HCT116 (cell line): ENCODE data around the gene VAV2. TPM values are rescaled to one million over a fixed set of nuclear protein-coding genes. Genes with fewer than 3 reads are reported as not detected.

Experiments used
- ATAC-seq: fragments of 200-7000 bp; cut with Tn5 transposase; 2 replicates; pipeline ENCODE4 v1.9.1; 2020; ENCODE audit warnings: mild to moderate bottlenecking, moderate library complexity
- BruUV-seq: library from RNA; stranded (reverse); fragments of 400-500 nt; replicated peaks from 2 replicates; lab custom pipeline; 2021; lab: Mats Ljungman, UMichigan
- CTCF ChIA-PET: fragments of 300-600 bp; sonication (Branson Sonifier 250); formaldehyde crosslinking; loops from one replicate; lab custom pipeline; 2021; ENCODE audit warnings: antibody characterized with exemption; lab: Charles Lee
- POLR2A ChIA-PET: fragments of 300-600, 350-600 bp; sonication (Branson Sonifier 250); formaldehyde crosslinking; loops from one replicate; lab custom pipeline; 2021; ENCODE audit warnings: antibody characterized with exemption; lab: Charles Lee
- RAD21 ChIA-PET, 2 experiments: fragments of 300-600 bp; sonication (Branson Sonifier 250); formaldehyde crosslinking; loops; one replicate each; lab custom pipeline; 2023; ENCODE audit warnings: low total read pairs in 2 of 2; ENCODE audit not compliant: uncharacterized antibody in 2 of 2, unreplicated experiment in 2 of 2, low non-redundant PET in 1 of 2; lab: Charles Lee
- DNase-seq: peaks from one replicate; pipeline ENCODE4 v3.0.0-alpha.2; 2010; ENCODE audit warnings: low read depth, low spot score
- H2AFZ ChIP-seq: fragments of 200-600 bp; shearing (Covaris generic), sonication (generic); 2 replicates; pipeline ENCODE4 v1.6.1; 2017; ENCODE audit warnings: low read depth, mixed run types, mixed read lengths, antibody characterized with exemption, low read length; ENCODE audit not compliant: poor library complexity, severe bottlenecking
- H3K27ac ChIP-seq: 2 replicates; pipeline ENCODE4 v1.5.1; 2012; ENCODE audit warnings: low read depth, low read length
- H3K27me3 ChIP-seq: fragments of 200-600 bp; sonication (generic); 2 replicates; pipeline ENCODE4 v1.6.1; 2016; ENCODE audit warnings: mixed run types, low read length, mixed read lengths; ENCODE audit not compliant: insufficient read depth
- H3K36me3 ChIP-seq, 2 experiments: fragments of 200-500 bp in 1 of 2; fragments of 200-600 bp in 1 of 2; sonication (Bioruptor generic) in 1 of 2; sonication (generic) in 1 of 2; 2 replicates each; pipeline versions ENCODE4 v1.5.1 to v1.6.1; 2014 to 2016; ENCODE audit warnings: low read length in 2 of 2, inconsistent platforms in 1 of 2, mixed read lengths in 1 of 2, mixed run types in 1 of 2; ENCODE audit not compliant: insufficient read depth in 2 of 2, control insufficient read depth in 1 of 2
- H3K4me1 ChIP-seq, 2 experiments: fragments of 200-600 bp in 1 of 2; sonication (generic) in 1 of 2; 2 replicates each; pipeline versions ENCODE4 v1.5.1 to v1.6.1; 2012 to 2017; ENCODE audit warnings: low read length in 2 of 2, inconsistent platforms in 1 of 2, mild to moderate bottlenecking in 1 of 2, mixed read lengths in 1 of 2, mixed run types in 1 of 2, moderate library complexity in 1 of 2; ENCODE audit not compliant: insufficient read depth in 2 of 2, control insufficient read depth in 1 of 2
- H3K4me2 ChIP-seq: fragments of 200-600 bp; sonication (generic); 2 replicates; pipeline ENCODE4 v1.6.1; 2017; ENCODE audit warnings: mixed run types, low read length, mixed read lengths
- H3K4me3 ChIP-seq, 2 experiments: fragments of 200-600 bp in 1 of 2; sonication (generic) in 1 of 2; replicated peaks in 1 of 2; 2 replicates each; pipeline ENCODE4 v1.5.1; 2011 to 2016; ENCODE audit warnings: low read length in 2 of 2, control low read depth in 1 of 2, low read depth in 1 of 2, mild to moderate bottlenecking in 1 of 2, mixed read lengths in 1 of 2, mixed run types in 1 of 2
- H3K79me2 ChIP-seq: fragments of 200-600 bp; sonication (generic); 2 replicates; pipeline ENCODE4 v1.6.1; 2017; ENCODE audit warnings: mild to moderate bottlenecking, mixed run types, low read length, moderate library complexity, mixed read lengths; ENCODE audit not compliant: insufficient read depth
- H3K9ac ChIP-seq: fragments of 200-600 bp; sonication (generic); 2 replicates; pipeline ENCODE4 v1.6.1; 2016; ENCODE audit warnings: low read length, mixed read lengths
- H3K9me2 ChIP-seq: fragments of 200-600 bp; sonication (generic), shearing (Covaris generic); 2 replicates; pipeline ENCODE4 v1.6.1; 2017; ENCODE audit warnings: mixed run types, mild to moderate bottlenecking, moderate library complexity; ENCODE audit not compliant: insufficient read depth
- H3K9me3 ChIP-seq, 2 experiments: fragments of 200-500 bp in 1 of 2; fragments of 200-600 bp in 1 of 2; sonication (Bioruptor generic) in 1 of 2; sonication (generic) in 1 of 2; 2 replicates each; pipeline ENCODE4 v1.6.1; 2014 to 2017; ENCODE audit warnings: low read length in 2 of 2, mixed read lengths in 2 of 2, inconsistent platforms in 1 of 2, low read depth in 1 of 2, mild to moderate bottlenecking in 1 of 2, mixed run types in 1 of 2, moderate library complexity in 1 of 2; ENCODE audit not compliant: control insufficient read depth in 1 of 2, insufficient read depth in 1 of 2
- H4K20me1 ChIP-seq: fragments of 200-600 bp; sonication (generic), shearing (Covaris generic); 2 replicates; pipeline ENCODE4 v1.6.1; 2017; ENCODE audit warnings: mixed run types, mild to moderate bottlenecking, moderate library complexity; ENCODE audit not compliant: insufficient read depth
- ATF3 ChIP-seq: IDR thresholded peaks from 2 replicates; pipeline ENCODE4 v1.6.1; 2012
- CBX3 ChIP-seq: IDR thresholded peaks from 2 replicates; pipeline ENCODE4 v1.6.1; 2012; ENCODE audit warnings: low read depth
- CEBPB ChIP-seq: IDR thresholded peaks from 2 replicates; pipeline ENCODE4 v1.6.1; 2012; ENCODE audit warnings: low read depth
- EGR1 ChIP-seq: IDR thresholded peaks from 2 replicates; pipeline ENCODE4 v1.6.1; 2012; ENCODE audit warnings: low read depth
- ELF1 ChIP-seq: IDR thresholded peaks from 2 replicates; pipeline ENCODE4 v1.6.1; 2012; ENCODE audit warnings: low read depth, borderline replicate concordance
- EZH2 ChIP-seq: fragments of 200-600 bp; sonication (generic); IDR thresholded peaks from 2 replicates; pipeline ENCODE4 v1.6.1; 2017; ENCODE audit warnings: antibody characterized with exemption, mixed run types
- EZH2phosphoT487 ChIP-seq: fragments of 200-600 bp; IDR thresholded peaks from 2 replicates; pipeline ENCODE4 v1.6.1; 2018; ENCODE audit warnings: antibody characterized with exemption, borderline replicate concordance
- FOSL1 ChIP-seq: IDR thresholded peaks from 2 replicates; pipeline ENCODE4 v1.6.1; 2012; ENCODE audit warnings: low read depth
- MAX ChIP-seq: IDR thresholded peaks from 2 replicates; pipeline ENCODE4 v1.6.1; 2012
- POLR2A ChIP-seq: IDR thresholded peaks from 2 replicates; pipeline ENCODE4 v1.7.0; 2011; ENCODE audit warnings: borderline replicate concordance; ENCODE audit not compliant: insufficient read depth, insufficient read length; ENCODE audit errors: extremely low read depth
- RAD21 ChIP-seq: IDR thresholded peaks from 2 replicates; pipeline ENCODE4 v1.6.1; 2012; ENCODE audit warnings: low read depth, mild to moderate bottlenecking
- REST ChIP-seq: IDR thresholded peaks from 2 replicates; pipeline ENCODE4 v1.6.1; 2012; ENCODE audit warnings: low read depth
- SP1 ChIP-seq: IDR thresholded peaks from 2 replicates; pipeline ENCODE4 v1.6.1; 2012; ENCODE audit warnings: low read depth
- SRF ChIP-seq: IDR thresholded peaks from 2 replicates; pipeline ENCODE4 v1.6.1; 2012; ENCODE audit warnings: low read depth
- YY1 ChIP-seq: IDR thresholded peaks from 2 replicates; pipeline ENCODE4 v1.6.1; 2011; ENCODE audit warnings: low read length, low read depth, moderate library complexity, mild to moderate bottlenecking; ENCODE audit not compliant: insufficient replicate concordance; ENCODE audit errors: extremely low read depth
- intact Hi-C: fragments of 100-400 bp; cut with micrococcal nuclease; formaldehyde crosslinking; loops from 2 replicates; pipeline ENCODE4 v1.10.0; 2022
- total RNA-seq: library from RNA; stranded (reverse); gene quantifications from one replicate; pipeline ENCODE4 v1.2.1, GENCODE V29; 2021; ENCODE audit not compliant: unreplicated experiment

VAV2 gene
- total RNA-seq, 1 experiment from 2014 or later = 33.2 TPM

- 0 out of 2 replicates have a peak, but pooled peaks cover 3% of the 10 kb centered on the region for H4K20me1 ChIP-seq
- DNase-seq = no peak
- H3K4me1 ChIP-seq = no peaks in the 10 kb centered on the region
- H2AFZ ChIP-seq = no peak overlapping the region
- ChIA-PET POLR2A (no interaction called here), CTCF (no interaction called here), RAD21 (no interaction called here)
- H3K79me2 ChIP-seq = peaks cover 43% of the 10 kb centered on the region; the same call in 1 of the 2 replicates
- no peaks in the 10 kb centered on the region for H3K36me3 ChIP-seq
- H3K27me3 ChIP-seq = no peaks in the 10 kb centered on the region
- no peak overlapping the region for H3K9ac ChIP-seq
- no peaks in the 10 kb centered on the region for H3K9me2 ChIP-seq
- H3K27ac ChIP-seq = no peak overlapping the region
- no peak overlapping the region for H3K4me2 ChIP-seq
- no TSS peak for BruUV-seq
- no peak for TF ChIP-seq EZH2phosphoT487
- no peak for TF ChIP-seq REST
- no peak for TF ChIP-seq CBX3
- no peaks in the 10 kb centered on the region for H3K9me3 ChIP-seq
- ATAC-seq = no peak
- no peak overlapping the region for H3K4me3 ChIP-seq
- intact Hi-C loops = no loop called here
Measured at GRCh38 chr9:133951265-133951664, 40.9 kb downstream of the VAV2 start.

- DNase-seq = no peak
- no peak overlapping the region for H3K4me3 ChIP-seq
- RAD21 ChIA-PET = no interaction called here
- no peaks in the 10 kb centered on the region for H3K27me3 ChIP-seq
- H3K4me2 ChIP-seq = no peak overlapping the region
- no peaks in the 10 kb centered on the region for H3K9me3 ChIP-seq
- intact Hi-C loops = no loop called here
- POLR2A ChIA-PET = no interaction called here
- CTCF ChIA-PET = no interaction called here
- no peak overlapping the region for H2AFZ ChIP-seq
- H3K4me1 ChIP-seq = no peaks in the 10 kb centered on the region
- no peak for ATAC-seq
- no peaks in the 10 kb centered on the region for H3K9me2 ChIP-seq
- H3K27ac ChIP-seq = no peak overlapping the region
- 0 out of 2 replicates have a peak, but pooled peaks cover 3% of the 10 kb centered on the region for H4K20me1 ChIP-seq
- H3K9ac ChIP-seq = no peak overlapping the region
- no peaks in the 10 kb centered on the region for H3K36me3 ChIP-seq
- no TSS peak for BruUV-seq
- peaks cover 49% of the 10 kb centered on the region; the same call in 1 of the 2 replicates for H3K79me2 ChIP-seq
- TF ChIP-seq ELF1 = no peak
- TF ChIP-seq CEBPB = no peak
- TF ChIP-seq MAX = no peak
- TF ChIP-seq FOSL1 = no peak
- no peak for TF ChIP-seq EZH2
- TF ChIP-seq YY1 = no peak
- TF ChIP-seq SRF = no peak
- no peak for TF ChIP-seq RAD21
- TF ChIP-seq EGR1 = no peak
- TF ChIP-seq POLR2A = no peak
- TF ChIP-seq SP1 = no peak
- TF ChIP-seq ATF3 = no peak
- no peak for TF ChIP-seq CBX3
Measured at GRCh38 chr9:133950629-133951111, 41.5 kb downstream of the VAV2 start.
